Effector memory CD4-positive, alpha-beta T cell (primary cell): ENCODE measurements around the gene AGBL4.

Experiments
- DNase-seq, 3 donors: peaks; one replicate each; pipeline ENCODE4 v3.0.0-alpha.2; 2020
- H3K27ac ChIP-seq: 2 replicates; pipeline ENCODE4 v1.7.0; 2013; ENCODE audit warnings: mild to moderate bottlenecking, low read length, moderate library complexity; ENCODE audit not compliant: insufficient read depth, poor library complexity, severe bottlenecking
- H3K27me3 ChIP-seq: replicated peaks from 2 replicates; pipeline ENCODE4 v1.7.0; 2013; ENCODE audit warnings: mild to moderate bottlenecking, low read length; ENCODE audit not compliant: insufficient read depth, control insufficient read depth, poor library complexity, severe bottlenecking
- H3K36me3 ChIP-seq: 2 replicates; pipeline ENCODE4 v1.7.0; 2013; ENCODE audit warnings: mild to moderate bottlenecking, low read length, moderate library complexity; ENCODE audit not compliant: control insufficient read depth, insufficient read depth
- H3K4me1 ChIP-seq: 2 replicates; pipeline ENCODE4 v1.7.0; 2013; ENCODE audit warnings: low read length, mild to moderate bottlenecking; ENCODE audit not compliant: control insufficient read depth, insufficient read depth, poor library complexity, severe bottlenecking
- H3K4me3 ChIP-seq: 2 replicates; pipeline ENCODE4 v1.7.0; 2013; ENCODE audit warnings: low read length, low read depth, mild to moderate bottlenecking; ENCODE audit not compliant: insufficient read depth, poor library complexity, severe bottlenecking
- H3K9me3 ChIP-seq: 2 replicates; pipeline ENCODE4 v1.7.0; 2013; ENCODE audit warnings: mild to moderate bottlenecking, low read length, moderate library complexity; ENCODE audit not compliant: control insufficient read depth

AGBL4 gene

DNA sequence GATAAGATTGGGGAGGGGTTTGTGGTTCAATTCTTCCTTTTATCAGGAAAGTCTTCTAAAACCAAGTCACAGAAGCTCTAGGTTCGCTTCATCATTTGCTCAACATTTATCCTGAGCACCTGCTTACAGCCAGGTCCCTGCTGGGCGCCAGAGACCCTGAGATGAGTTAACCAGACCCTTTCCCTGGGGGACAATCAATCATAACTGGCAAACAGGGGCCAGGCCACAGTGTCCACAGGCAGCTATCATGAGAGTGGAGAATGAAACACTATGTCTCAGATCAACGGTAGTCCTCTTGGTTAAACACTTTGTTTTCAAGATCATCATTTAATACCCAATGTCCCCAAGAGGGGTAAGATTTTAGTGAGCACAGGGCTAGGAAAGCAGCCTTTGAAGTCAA is 1393.9 kb downstream of the AGBL4 start:
- H3K36me3 ChIP-seq: no peaks in the 10 kb centered on the region
- H3K4me1 ChIP-seq: no peaks in the 10 kb centered on the region
- no peak for DNase-seq
- no peak overlapping the region for H3K4me3 ChIP-seq
- H3K27ac ChIP-seq: no peak overlapping the region
- no peaks in the 10 kb centered on the region for H3K9me3 ChIP-seq
- H3K27me3 ChIP-seq: no peaks in the 10 kb centered on the region

GRCh38 chr1:48627486-48627885 is 1396.3 kb downstream of the AGBL4 start:
- DNase-seq: no peak
- Histone ChIP-seq H3K4me3 (no peak overlapping the region), H3K27ac (no peak overlapping the region), H3K4me1 (no peaks in the 10 kb centered on the region), H3K27me3 (no peaks in the 10 kb centered on the region), H3K36me3 (no peaks in the 10 kb centered on the region), H3K9me3 (no peaks in the 10 kb centered on the region)

DNA sequence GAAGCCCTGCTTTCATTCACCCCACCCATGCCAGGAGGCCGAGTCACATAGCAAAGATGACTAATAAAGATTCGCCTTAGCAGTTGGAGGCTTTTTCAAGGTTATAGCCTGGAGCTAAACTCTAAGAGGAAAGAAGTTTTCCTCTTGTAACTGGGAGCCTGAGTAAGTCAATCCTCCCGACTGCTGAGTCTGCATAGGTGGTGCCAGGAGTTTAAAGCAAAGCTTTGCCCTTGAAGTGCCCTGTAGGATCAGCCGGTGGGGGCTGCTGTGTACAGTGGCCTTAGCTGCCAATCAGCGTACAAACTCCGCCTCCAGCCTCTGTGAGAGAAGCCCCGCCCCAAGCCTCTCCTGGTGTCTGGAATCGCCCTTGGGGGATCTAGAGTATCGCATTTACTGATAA is 1404.2 kb downstream of the AGBL4 start:
- no peak for DNase-seq
- no peak overlapping the region for H3K4me3 ChIP-seq

GRCh38 chr1:48617252-48617651 is 1406.5 kb downstream of the AGBL4 start:
- no peaks in the 10 kb centered on the region for H3K36me3 ChIP-seq
- H3K27me3 ChIP-seq: no peaks in the 10 kb centered on the region
- H3K27ac ChIP-seq: no peak overlapping the region
- no peaks in the 10 kb centered on the region for H3K9me3 ChIP-seq
- no peaks in the 10 kb centered on the region for H3K4me1 ChIP-seq
- no peak overlapping the region for H3K4me3 ChIP-seq
- no peak for DNase-seq

More for the DNA sequence above, 1404.2 kb downstream of the AGBL4 start:
- no peaks in the 10 kb centered on the region for H3K36me3 ChIP-seq
- no peaks in the 10 kb centered on the region for H3K9me3 ChIP-seq
- H3K27ac ChIP-seq: no peak overlapping the region
- H3K27me3 ChIP-seq: no peaks in the 10 kb centered on the region
- H3K4me1 ChIP-seq: no peaks in the 10 kb centered on the region

DNA sequence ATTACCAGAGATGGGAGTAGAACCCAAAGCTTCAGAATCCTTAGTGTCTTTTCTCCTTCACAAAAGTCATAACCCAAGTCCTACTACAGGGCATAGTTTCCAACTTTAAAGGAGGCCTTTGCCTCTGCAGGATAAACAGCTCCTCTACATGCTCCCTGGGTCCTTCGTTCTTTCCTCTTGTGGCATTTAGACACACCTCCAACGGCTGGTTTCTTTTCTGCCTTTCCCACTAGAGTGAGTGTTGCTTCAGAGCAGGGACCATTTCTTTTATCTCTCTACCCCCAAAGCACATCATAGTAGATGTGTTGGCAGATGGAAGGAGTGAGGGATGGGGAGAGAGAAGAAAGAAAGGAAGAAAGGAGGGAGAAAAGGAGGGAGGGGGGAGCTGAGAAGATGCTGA is 1407.0 kb downstream of the AGBL4 start:
- Histone ChIP-seq H3K9me3 (no peaks in the 10 kb centered on the region), H3K36me3 (no peaks in the 10 kb centered on the region), H3K27ac (no peak overlapping the region), H3K27me3 (no peaks in the 10 kb centered on the region), H3K4me1 (no peaks in the 10 kb centered on the region), H3K4me3 (no peak overlapping the region)
- no peak for DNase-seq

- Histone ChIP-seq H3K4me3 (no peak overlapping the region), H3K9me3 (no peaks in the 10 kb centered on the region), H3K27ac (no peak overlapping the region), H3K36me3 (no peaks in the 10 kb centered on the region), H3K27me3 (no peaks in the 10 kb centered on the region), H3K4me1 (no peaks in the 10 kb centered on the region)
- DNase-seq: no peak
Observed at GRCh38 chr1:48611841-48612240, 1411.9 kb downstream of the AGBL4 start.

DNA sequence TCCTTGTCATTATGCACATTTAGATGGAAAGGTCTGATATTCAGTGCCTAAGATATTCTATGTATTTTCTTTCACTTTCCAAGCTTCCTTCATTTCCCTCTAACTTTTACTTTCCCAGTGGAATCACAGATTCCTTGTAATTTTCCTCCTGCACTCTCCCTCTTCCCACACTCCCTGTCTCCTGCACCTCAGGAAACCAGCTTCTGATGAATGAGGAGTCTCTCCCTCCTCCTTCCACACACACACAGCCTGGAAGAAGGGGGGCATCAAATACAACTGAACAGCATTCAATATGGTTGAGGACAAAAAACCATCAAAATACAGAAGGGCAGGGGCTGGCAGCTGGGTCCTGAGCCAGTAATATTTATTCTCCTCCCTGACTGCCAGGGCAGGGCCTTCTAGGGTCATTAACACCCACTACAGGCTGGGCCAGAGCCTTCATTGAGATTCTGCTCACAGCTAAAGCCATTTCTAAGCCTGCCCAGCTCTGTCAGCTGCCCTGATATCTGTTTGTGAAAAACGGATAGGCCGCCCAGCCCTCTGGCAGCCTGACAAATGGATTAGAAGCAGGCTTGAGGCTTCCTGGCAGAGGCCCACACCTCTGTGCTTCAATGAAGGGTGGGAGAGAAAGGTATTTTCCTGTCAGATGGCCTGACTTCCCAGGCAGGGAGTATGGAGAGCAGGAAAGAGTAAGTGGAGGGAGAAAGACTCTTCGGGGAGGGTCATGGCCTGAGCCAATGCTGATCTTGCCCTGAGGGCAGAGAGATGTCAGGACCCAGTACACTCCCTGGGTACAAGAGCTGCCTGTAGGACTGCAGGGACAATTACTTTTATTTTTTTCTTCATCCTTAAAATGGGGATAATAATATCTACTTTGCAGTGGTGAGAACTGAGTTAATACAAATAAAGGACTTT is 1412.9 kb downstream of the AGBL4 start:
- DNase-seq: no peak
- Histone ChIP-seq H3K9me3 (no peaks in the 10 kb centered on the region), H3K4me1 (no peaks in the 10 kb centered on the region), H3K27me3 (no peaks in the 10 kb centered on the region), H3K27ac (no peak overlapping the region), H3K36me3 (no peaks in the 10 kb centered on the region), H3K4me3 (no peak overlapping the region)

DNA sequence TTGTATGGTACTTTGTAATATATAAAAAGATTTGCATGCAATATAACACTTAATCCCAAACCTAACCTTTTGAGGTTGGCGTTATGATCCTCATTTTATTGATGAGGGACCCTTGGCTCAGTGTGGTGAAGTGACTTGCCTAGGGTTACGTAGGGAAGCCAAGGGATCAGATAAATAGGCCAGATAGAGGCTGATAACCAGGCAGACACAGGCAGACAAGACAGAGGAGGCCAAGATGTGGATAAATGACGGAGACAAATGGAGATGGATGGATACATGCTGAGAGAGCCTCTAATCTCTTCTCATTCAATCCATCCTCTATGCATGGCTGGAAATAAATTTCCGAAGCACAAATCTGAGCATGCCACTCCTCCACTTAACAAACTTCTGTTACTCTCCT is 1414.9 kb downstream of the AGBL4 start:
- Histone ChIP-seq H3K27me3 (no peaks in the 10 kb centered on the region), H3K36me3 (no peaks in the 10 kb centered on the region), H3K4me3 (no peak overlapping the region), H3K4me1 (no peaks in the 10 kb centered on the region), H3K27ac (no peak overlapping the region), H3K9me3 (no peaks in the 10 kb centered on the region)
- no peak for DNase-seq

- no peaks in the 10 kb centered on the region for H3K4me1 ChIP-seq
- H3K4me3 ChIP-seq: no peak overlapping the region
- no peaks in the 10 kb centered on the region for H3K27me3 ChIP-seq
- no peaks in the 10 kb centered on the region for H3K36me3 ChIP-seq
- H3K27ac ChIP-seq: no peak overlapping the region
- DNase-seq: no peak
- H3K9me3 ChIP-seq: no peaks in the 10 kb centered on the region
Observed at GRCh38 chr1:48603222-48603621, 1420.5 kb downstream of the AGBL4 start.

- H3K27ac ChIP-seq: no peak overlapping the region
- no peak overlapping the region for H3K4me3 ChIP-seq
- H3K9me3 ChIP-seq: no peaks in the 10 kb centered on the region
- no peaks in the 10 kb centered on the region for H3K27me3 ChIP-seq
- no peaks in the 10 kb centered on the region for H3K36me3 ChIP-seq
- no peaks in the 10 kb centered on the region for H3K4me1 ChIP-seq
- no peak for DNase-seq
Observed at GRCh38 chr1:48602349-48602748, 1421.4 kb downstream of the AGBL4 start.
